GM12865 (cell line): Measurements from ENCODE around the gene ATP2C2.

ENCODE experiments used
- DNase-seq: peaks from one replicate; pipeline ENCODE4 v3.0.0; 2010; ENCODE audit warnings: low read depth
- H3K4me3 ChIP-seq: 2 replicates; pipeline ENCODE4 v1.5.1; 2011; ENCODE audit warnings: mild to moderate bottlenecking, low read depth, low read length, control low read depth
- CTCF ChIP-seq: IDR thresholded peaks from 2 replicates; pipeline ENCODE4 v1.5.1; 2011; ENCODE audit warnings: low read length, control low read depth, low read depth, inconsistent platforms; ENCODE audit not compliant: insufficient read depth; ENCODE audit errors: missing control alignments

ATP2C2 gene

GRCh38 chr16:84496991-84497390, 128.7 kb downstream of the ATP2C2 start:
- no peak for TF ChIP-seq CTCF
- no peak for DNase-seq
- no peak overlapping the region for H3K4me3 ChIP-seq

- no peak for TF ChIP-seq CTCF
- no peak for DNase-seq
- no peak overlapping the region for H3K4me3 ChIP-seq
These were observed 129.3 kb downstream of the ATP2C2 start for GRCh38 chr16:84497418-84498222.

- TF ChIP-seq CTCF = no peak
These were observed 129.9 kb downstream of the ATP2C2 start for GRCh38 chr16:84498223-84498610.

GRCh38 chr16:84498859-84499620, 130.7 kb downstream of the ATP2C2 start:
- no peak for TF ChIP-seq CTCF
- no peak overlapping the region for H3K4me3 ChIP-seq
- no peak for DNase-seq

More at GRCh38 chr16:84498223-84498610, 129.9 kb downstream of the ATP2C2 start:
- DNase-seq = no peak
- H3K4me3 ChIP-seq = no peak overlapping the region

- TF ChIP-seq CTCF = no peak
These were observed 131.3 kb downstream of the ATP2C2 start for GRCh38 chr16:84499638-84500037.

GRCh38 chr16:84500531-84500930, 132.2 kb downstream of the ATP2C2 start:
- no peak overlapping the region for H3K4me3 ChIP-seq
- DNase-seq = no peak
- TF ChIP-seq CTCF = no peak

More at GRCh38 chr16:84499638-84500037, 131.3 kb downstream of the ATP2C2 start:
- DNase-seq = no peak
- H3K4me3 ChIP-seq = no peak overlapping the region
